ENCODE data around the gene RGS16. TPM values are rescaled to one million over a fixed set of nuclear protein-coding genes. Genes with fewer than 3 reads are reported as not detected.
A peak's percentile ranks its signal among the peaks of the same experiment; 100 is the strongest.

RGS16 gene
- total and polyA plus RNA-seq, 8 donors = 1.8 to 19.3 (median 3.3) TPM

- peak; percentile 33 to 41 (median 34) for ATAC-seq
- Histone ChIP-seq H3K27me3 (no peaks in the 10 kb centered on the region), H3K9me3 (no peaks in the 10 kb centered on the region), H3K27ac (no peak overlapping the region), H3K4me1 (peaks cover 0 to 13% (median 0%) of the 10 kb centered on the region in 3 donors), H3K36me3 (no peaks in the 10 kb centered on the region), H3K4me3 (peak overlapping the region; percentile 19 to 54 (median 39))
- intact Hi-C loops (cut with DNase I) = loop anchor here in 1 of 3 donors (5.0 kb wide), 1 partner anchor 184 kb away; the partner anchor contains the start of gene NPL
- WGBS, 2 donors = 6 to 8% methylated on average over 8 to 12 of the region's 12 CpGs
- FAIRE-seq = no peak
- DNase-seq = no peak
- TF ChIP-seq CTCF (IDR thresholded peaks at IDR 0.05) = no peak
Measured at GRCh38 chr1:182603646-182604174, 479 bp downstream of the RGS16 start.

GRCh38 chr1:182602935-182603645 lies 1.1 kb downstream of the RGS16 start:
- TF ChIP-seq CTCF (IDR thresholded peaks at IDR 0.05) = no peak
- peak overlapping the region in 2 of 4 donors; percentile 44 to 54 for H3K4me3 ChIP-seq
- peaks cover 0 to 13% (median 0%) of the 10 kb centered on the region in 3 donors for H3K4me1 ChIP-seq
- intact Hi-C loops (cut with DNase I) = loop anchor here in 1 of 3 donors (5.0 kb wide), 1 partner anchor 184 kb away; the partner anchor contains the start of gene NPL
- H3K36me3 ChIP-seq = no peaks in the 10 kb centered on the region
- no peak overlapping the region for H3K27ac ChIP-seq
- ATAC-seq (no peak), FAIRE-seq (no peak), DNase-seq (no peak)
- 48 to 53% methylated on average over 10 of the region's 10 CpGs for WGBS, 2 donors
- no peaks in the 10 kb centered on the region for H3K27me3 ChIP-seq
- H3K9me3 ChIP-seq = no peaks in the 10 kb centered on the region

GRCh38 chr1:182601913-182602312 lies 2.3 kb downstream of the RGS16 start:
- ATAC-seq (no peak), DNase-seq (no peak), FAIRE-seq (no peak)
- peak overlapping the region in 1 of 4 donors; percentile 12 for H3K27ac ChIP-seq
- H3K9me3 ChIP-seq = no peaks in the 10 kb centered on the region
- H3K27me3 ChIP-seq = no peaks in the 10 kb centered on the region
- peak overlapping the region in 1 of 4 donors; percentile 14 for H3K4me3 ChIP-seq
- H3K4me1 ChIP-seq = peaks cover 0 to 13% (median 0%) of the 10 kb centered on the region in 3 donors
- WGBS, 2 donors = 48 to 50% methylated on average over 4 of the region's 4 CpGs
- TF ChIP-seq CTCF (IDR thresholded peaks at IDR 0.05) = no peak
- intact Hi-C loops (cut with DNase I) = loop anchor here in 1 of 3 donors (5.0 kb wide), 1 partner anchor 185 kb away; the partner anchor contains the start of gene NPL
- no peaks in the 10 kb centered on the region for H3K36me3 ChIP-seq

GRCh38 chr1:182601416-182601786 lies 2.8 kb downstream of the RGS16 start:
- peak overlapping the region in 1 of 4 donors; percentile 12 for H3K27ac ChIP-seq
- WGBS, 2 donors = 14 to 17% methylated on average over 6 of the region's 6 CpGs
- H3K36me3 ChIP-seq = no peaks in the 10 kb centered on the region
- peaks cover 0 to 13% (median 0%) of the 10 kb centered on the region in 3 donors for H3K4me1 ChIP-seq
- peak; percentile 81 to 90 (median 88) for TF ChIP-seq CTCF (IDR thresholded peaks at IDR 0.05)
- DNase-seq (peak in 5 of 6 donors; percentile 58 to 77 (median 70)), FAIRE-seq (no peak), ATAC-seq (peak; percentile 22 to 58 (median 50))
- peak overlapping the region in 1 of 4 donors; percentile 14 for H3K4me3 ChIP-seq
- H3K27me3 ChIP-seq = no peaks in the 10 kb centered on the region
- intact Hi-C loops (cut with DNase I) = loop anchor here in 1 of 3 donors (5.0 kb wide), 1 partner anchor 186 kb away; the partner anchor contains the start of gene NPL
- no peaks in the 10 kb centered on the region for H3K9me3 ChIP-seq

Data from pancreas (tissue), 10 donors.